Measurements from ENCODE around the gene ASIC4. TPM values are rescaled to one million over a fixed set of nuclear protein-coding genes. Genes with fewer than 3 reads are reported as not detected.

ASIC4 gene
- total and polyA plus RNA-seq, 8 donors, result 0.04 to 0.38 (median 0.18) TPM; not detected in 4

GRCh38 chr2:219502618-219503017, 11.7 kb upstream of the ASIC4 start:
- H3K9me3 ChIP-seq, result no peaks in the 10 kb centered on the region
- DNase-seq, result peak in 1 of 6 donors; percentile 7
- H3K4me1 ChIP-seq, result peaks cover 0 to 10% (median 4%) of the 10 kb centered on the region in 3 donors
- FAIRE-seq, result no peak
- no peaks in the 10 kb centered on the region for H3K27me3 ChIP-seq
- TF ChIP-seq CTCF (IDR thresholded peaks at IDR 0.05), result no peak
- no peak overlapping the region for H3K4me3 ChIP-seq
- intact Hi-C loops (cut with DNase I), result no loop called here
- ATAC-seq, result no peak
- no peak overlapping the region for H3K27ac ChIP-seq
- H3K36me3 ChIP-seq, result peaks cover 0 to 23% (median 0%) of the 10 kb centered on the region in 3 donors

GRCh38 chr2:219505585-219505984, 8.7 kb upstream of the ASIC4 start:
- Histone ChIP-seq H3K36me3 (peaks cover 0 to 23% (median 0%) of the 10 kb centered on the region in 3 donors), H3K27ac (no peak overlapping the region), H3K9me3 (no peaks in the 10 kb centered on the region), H3K27me3 (no peaks in the 10 kb centered on the region), H3K4me1 (peaks cover 0 to 4% (median 0%) of the 10 kb centered on the region in 3 donors), H3K4me3 (no peak overlapping the region)
- 88 to 91% methylated on average over 9 of the region's 9 CpGs for WGBS, 2 donors
- ATAC-seq, result no peak
- no peak for TF ChIP-seq CTCF (IDR thresholded peaks at IDR 0.05)
- intact Hi-C loops (cut with DNase I), result no loop called here
- no peak for DNase-seq
- no peak for FAIRE-seq

- FAIRE-seq (no peak), DNase-seq (peak in 2 of 6 donors; percentile 52 to 58)
- no peak for TF ChIP-seq CTCF (IDR thresholded peaks at IDR 0.05)
These were observed 8.0 kb upstream of the ASIC4 start for GRCh38 chr2:219506153-219506801.

DNA sequence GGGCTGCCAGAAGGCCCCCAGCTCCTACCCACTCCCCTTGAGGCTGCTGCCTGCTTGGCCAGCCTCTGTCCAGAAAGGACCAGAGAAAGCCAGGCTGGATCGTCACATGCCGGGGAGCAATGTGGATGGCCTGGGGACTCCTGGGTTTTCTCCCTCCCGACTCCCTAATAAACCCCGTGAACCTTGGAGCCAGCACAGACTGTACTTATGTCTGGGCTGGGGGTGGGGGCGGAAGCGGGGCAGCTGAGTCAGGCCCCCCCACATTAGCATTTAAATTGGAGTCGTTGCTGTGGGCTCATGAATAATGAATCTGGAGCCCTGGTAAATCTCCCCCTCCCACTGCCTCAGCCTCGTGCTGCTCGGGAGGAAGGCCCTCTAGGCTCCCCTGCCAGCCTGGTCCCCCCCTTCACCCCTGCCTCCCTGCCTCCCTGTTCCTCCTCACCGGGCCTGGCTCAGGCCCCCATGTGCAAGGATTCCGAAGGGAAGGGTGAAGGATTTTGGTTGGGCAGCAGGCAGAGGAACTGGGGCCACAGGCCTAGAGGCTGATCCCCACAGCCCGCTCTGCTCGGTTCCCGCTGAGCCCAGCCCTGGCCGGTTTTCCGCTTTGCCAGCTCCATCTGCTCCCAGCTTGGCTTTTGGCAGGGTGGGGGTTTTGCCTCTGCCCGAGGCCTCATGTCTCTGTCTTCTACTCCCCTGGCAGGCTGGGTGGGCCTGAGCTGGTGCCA, 7.3 kb upstream of the ASIC4 start:
- 83 to 90% methylated on average over 17 of the region's 17 CpGs for WGBS, 2 donors
- H3K36me3 ChIP-seq, result peaks cover 0 to 23% (median 0%) of the 10 kb centered on the region in 3 donors
- H3K27me3 ChIP-seq, result no peaks in the 10 kb centered on the region
- TF ChIP-seq CTCF (IDR thresholded peaks at IDR 0.05), result no peak
- ATAC-seq (no peak), DNase-seq (peak in 1 of 6 donors; percentile 60), FAIRE-seq (no peak)
- H3K4me3 ChIP-seq, result no peak overlapping the region
- intact Hi-C loops (cut with DNase I), result no loop called here
- no peaks in the 10 kb centered on the region for H3K9me3 ChIP-seq
- no peak overlapping the region for H3K27ac ChIP-seq
- H3K4me1 ChIP-seq, result peaks cover 0 to 4% (median 0%) of the 10 kb centered on the region in 3 donors

More at GRCh38 chr2:219506153-219506801, 8.0 kb upstream of the ASIC4 start:
- Histone ChIP-seq H3K27ac (no peak overlapping the region), H3K9me3 (no peaks in the 10 kb centered on the region), H3K4me3 (no peak overlapping the region), H3K36me3 (peaks cover 0 to 23% (median 0%) of the 10 kb centered on the region in 3 donors), H3K4me1 (peaks cover 0 to 4% (median 0%) of the 10 kb centered on the region in 3 donors), H3K27me3 (no peaks in the 10 kb centered on the region)
- 84 to 85% methylated on average over 23 of the region's 23 CpGs for WGBS, 2 donors
- intact Hi-C loops (cut with DNase I), result no loop called here
- ATAC-seq, result no peak

All from pancreas (tissue), 10 donors.